ENCODE measurements around the gene DLX3. TPM values are rescaled to one million over a fixed set of nuclear protein-coding genes. Genes with fewer than 3 reads are reported as not detected.

The DLX3 gene
- polyA plus RNA-seq, 1 donor from 2014 or later: not detected

DNA sequence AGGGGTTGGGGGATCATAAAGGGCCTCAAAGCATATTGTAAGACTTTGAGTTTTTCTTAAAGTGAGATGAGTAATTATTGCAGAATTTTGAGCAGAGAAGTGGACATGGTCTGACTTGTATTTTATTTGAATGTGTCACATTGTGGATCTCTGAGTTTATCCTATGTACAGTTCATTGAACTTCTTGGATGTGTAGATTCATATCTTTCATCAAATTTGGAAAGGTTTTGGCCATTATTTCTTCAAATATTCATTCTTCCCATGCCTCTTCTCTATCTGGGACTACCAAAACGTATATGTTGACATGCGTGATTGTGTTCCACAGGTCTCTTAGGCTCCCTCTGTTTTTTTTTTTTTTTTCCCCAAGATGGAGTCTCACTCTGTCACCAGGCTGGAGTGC, 14.3 kb upstream of the DLX3 start:
- peaks cover 11% of the 10 kb centered on the region for H3K27me3 Mint-ChIP-seq
- no peak overlapping the region for H3K27ac Mint-ChIP-seq
- H3K4me3 Mint-ChIP-seq: no peak overlapping the region
- peaks cover 2% of the 10 kb centered on the region for H3K36me3 Mint-ChIP-seq
- peaks cover 10 to 22% (median 10%) of the 10 kb centered on the region in 3 donors for H3K9me3 Mint-ChIP-seq
- peaks cover 14 to 18% (median 17%) of the 10 kb centered on the region in 3 donors for H3K4me1 Mint-ChIP-seq

DNA sequence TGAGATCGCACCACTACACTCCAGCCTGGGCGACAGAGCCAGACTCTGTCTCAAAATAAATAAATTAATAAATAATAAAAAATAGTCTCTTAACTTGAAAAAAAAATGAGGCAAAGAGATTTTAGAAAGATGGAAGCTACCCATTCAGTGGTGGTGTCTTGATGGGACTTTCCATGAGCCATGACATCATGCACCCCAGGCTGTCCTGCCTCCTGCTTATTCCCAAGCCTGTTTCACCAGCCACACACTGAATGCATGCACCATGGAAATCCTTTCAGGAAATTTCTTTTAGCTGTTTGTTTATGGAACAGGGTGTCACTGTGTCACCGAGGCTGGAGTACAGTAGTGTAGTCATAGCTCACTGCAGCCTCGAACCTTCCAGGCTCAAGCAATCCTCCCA, 8.9 kb upstream of the DLX3 start:
- Mint-ChIP-seq H3K4me3 (no peak overlapping the region), H3K9me3 (peaks cover 2 to 5% (median 3%) of the 10 kb centered on the region in 3 donors), H3K27ac (no peak overlapping the region), H3K36me3 (peaks cover 2% of the 10 kb centered on the region), H3K4me1 (peaks cover 14 to 21% (median 18%) of the 10 kb centered on the region in 3 donors), H3K27me3 (peaks cover 15% of the 10 kb centered on the region)

DNA sequence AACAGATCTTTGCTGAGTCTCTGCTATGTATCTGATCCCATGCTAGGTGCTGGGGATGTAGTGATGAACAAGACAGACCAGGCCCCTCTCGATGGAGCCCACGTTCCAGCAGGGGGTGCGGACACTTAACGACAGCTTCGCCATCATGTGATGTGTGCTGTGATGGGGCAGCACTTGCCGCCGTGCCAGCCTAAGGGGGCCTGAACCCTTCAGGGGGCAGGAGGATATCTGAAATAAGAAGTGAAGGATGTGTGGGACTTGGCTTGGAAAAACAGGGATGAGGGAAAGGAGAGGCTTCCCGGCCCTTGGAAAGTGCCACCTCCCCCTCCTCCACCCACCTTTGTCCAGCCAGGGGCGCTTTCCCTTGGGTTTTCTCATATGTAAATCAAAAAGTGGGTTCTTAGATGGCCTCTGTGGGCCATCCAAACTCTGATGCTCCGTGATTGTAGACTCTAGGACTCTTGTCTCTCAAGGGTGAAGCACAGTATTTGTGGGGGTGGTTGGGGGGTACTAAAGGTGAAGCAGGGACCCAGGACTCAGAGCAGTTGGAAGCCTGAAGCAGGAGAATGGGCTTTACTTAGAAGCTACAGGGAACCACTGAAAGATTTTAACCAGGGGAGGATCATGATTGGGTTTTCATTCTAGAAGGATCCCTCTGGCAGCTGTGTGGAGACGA, 4.0 kb upstream of the DLX3 start:
- Mint-ChIP-seq H3K4me3 (peak overlapping the region in 1 of 4 donors; percentile 30), H3K27ac (no peak overlapping the region), H3K9me3 (no peaks in the 10 kb centered on the region), H3K36me3 (no peaks in the 10 kb centered on the region), H3K27me3 (peaks cover 46% of the 10 kb centered on the region), H3K4me1 (peaks cover 9 to 17% (median 17%) of the 10 kb centered on the region in 3 donors)

DNA sequence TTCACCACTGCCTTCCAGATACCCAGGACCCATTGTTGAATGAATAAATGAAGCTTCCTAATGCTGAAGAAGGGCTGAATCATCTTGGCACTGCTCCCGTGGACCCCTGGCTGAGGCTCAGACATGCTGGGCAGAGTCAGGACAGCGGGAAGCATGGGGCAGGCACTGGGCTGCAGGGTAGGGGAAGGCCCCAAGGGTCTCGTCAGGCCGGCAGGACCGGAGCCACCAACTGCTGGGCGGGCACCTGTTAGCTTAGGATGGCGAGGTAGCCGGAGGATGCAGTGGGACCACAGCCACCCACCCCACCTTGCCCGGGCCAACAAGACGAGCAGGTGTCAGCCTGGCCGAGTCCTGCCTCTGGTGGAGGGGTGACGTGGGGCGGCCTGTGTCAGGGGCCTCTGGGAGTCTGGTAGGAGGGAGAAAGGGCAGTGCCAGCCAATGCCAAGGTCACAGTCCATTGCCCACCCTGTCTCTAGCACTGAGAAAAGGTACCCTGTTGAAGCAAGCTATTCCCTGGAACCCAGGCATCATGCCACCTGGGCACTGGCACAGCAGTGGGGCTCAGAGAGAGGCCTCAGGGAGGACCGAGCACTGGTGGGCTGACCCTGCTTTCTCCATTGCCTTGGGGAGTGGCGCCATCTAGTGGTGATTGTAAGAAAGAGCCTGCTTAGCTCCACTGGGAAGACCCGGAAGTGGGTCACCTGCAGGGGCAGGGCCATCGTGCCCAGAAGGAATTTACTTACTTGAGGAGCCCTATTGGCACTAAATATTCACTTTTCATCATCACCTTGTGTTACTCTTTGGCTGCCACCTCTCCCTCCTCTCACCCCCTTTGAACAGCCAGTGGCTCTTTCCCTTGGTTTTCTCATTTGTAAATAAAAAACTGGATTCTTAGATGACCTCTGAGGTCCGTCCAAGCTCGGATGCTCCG, 3.0 kb upstream of the DLX3 start:
- peak overlapping the region in 2 of 4 donors; percentile 11 to 87 for H3K4me3 Mint-ChIP-seq
- H3K4me1 Mint-ChIP-seq: peaks cover 11 to 19% (median 18%) of the 10 kb centered on the region in 3 donors
- H3K27ac Mint-ChIP-seq: peak overlapping the region in 2 of 3 donors; percentile 18 to 45
- H3K9me3 Mint-ChIP-seq: no peaks in the 10 kb centered on the region
- no peaks in the 10 kb centered on the region for H3K36me3 Mint-ChIP-seq
- peaks cover 49% of the 10 kb centered on the region for H3K27me3 Mint-ChIP-seq

DNA sequence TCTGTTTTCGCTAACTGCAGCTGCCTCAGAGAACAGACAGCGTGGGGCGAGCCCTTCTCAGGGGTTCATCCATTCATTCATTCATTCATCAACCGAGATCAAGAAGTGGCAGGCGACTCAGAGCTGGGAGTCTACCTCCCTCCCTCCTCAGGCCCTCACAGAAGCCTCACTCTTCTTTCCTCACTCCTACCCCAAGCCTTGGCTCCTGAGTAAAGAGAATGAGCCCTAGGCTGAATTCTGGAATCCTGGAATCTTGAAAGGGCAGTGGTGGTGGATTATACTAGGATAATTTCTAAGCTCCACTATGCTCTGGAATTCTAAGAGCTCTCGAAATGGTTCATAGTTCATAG, 2.3 kb upstream of the DLX3 start:
- Mint-ChIP-seq H3K36me3 (no peaks in the 10 kb centered on the region), H3K9me3 (no peaks in the 10 kb centered on the region), H3K27me3 (peaks cover 54% of the 10 kb centered on the region), H3K27ac (peak overlapping the region in 1 of 3 donors; percentile 45), H3K4me1 (peaks cover 13 to 22% (median 19%) of the 10 kb centered on the region in 3 donors), H3K4me3 (peak overlapping the region in 1 of 4 donors; percentile 87)

DNA sequence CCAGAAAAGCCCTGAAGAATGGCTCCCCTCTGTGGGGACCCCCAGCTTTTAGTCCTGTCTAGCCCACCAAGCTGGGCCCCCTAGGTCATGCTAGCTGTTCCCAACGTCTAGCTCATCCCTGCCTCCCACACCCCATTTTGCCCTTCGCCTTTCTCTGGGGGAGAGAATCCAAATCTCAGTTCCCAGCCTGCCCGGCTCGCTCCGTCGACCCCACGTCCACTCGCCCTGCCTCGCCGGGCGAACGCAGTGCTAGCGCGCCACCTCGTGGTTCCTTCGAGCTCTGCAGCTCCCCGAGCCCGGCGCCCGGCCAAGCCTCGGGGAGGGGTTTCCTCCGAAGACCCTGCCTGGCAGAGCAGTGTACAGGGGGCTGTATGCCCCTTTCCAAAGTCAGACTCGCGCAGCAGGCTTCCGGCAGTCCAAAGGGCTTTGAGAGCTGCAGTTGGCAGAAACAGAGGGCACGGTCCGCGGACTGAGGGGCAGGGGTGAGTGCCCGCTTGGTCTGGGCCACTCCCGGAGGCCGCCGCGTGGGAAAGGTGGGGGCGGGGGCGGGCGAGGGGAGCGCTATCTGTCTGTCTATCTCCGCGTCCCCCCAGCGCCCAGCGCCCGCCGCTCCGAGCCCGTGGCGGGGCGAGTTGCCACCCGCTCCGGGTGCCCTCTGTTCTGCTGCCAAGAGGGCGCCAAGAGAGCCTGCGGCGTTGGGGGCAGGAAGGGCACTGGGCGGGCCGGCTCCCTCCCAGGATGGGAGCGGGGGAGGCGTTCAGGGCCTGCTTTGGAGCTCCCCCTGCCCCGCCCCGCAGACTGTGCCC, 1.7 kb upstream of the DLX3 start:
- H3K27me3 Mint-ChIP-seq: peaks cover 55% of the 10 kb centered on the region
- H3K4me3 Mint-ChIP-seq: peak overlapping the region in 3 of 4 donors; percentile 48 to 87 (median 75)
- peaks cover 13 to 22% (median 19%) of the 10 kb centered on the region in 3 donors for H3K4me1 Mint-ChIP-seq
- H3K27ac Mint-ChIP-seq: peak overlapping the region in 1 of 3 donors; percentile 82
- no peaks in the 10 kb centered on the region for H3K9me3 Mint-ChIP-seq
- no peaks in the 10 kb centered on the region for H3K36me3 Mint-ChIP-seq

DNA sequence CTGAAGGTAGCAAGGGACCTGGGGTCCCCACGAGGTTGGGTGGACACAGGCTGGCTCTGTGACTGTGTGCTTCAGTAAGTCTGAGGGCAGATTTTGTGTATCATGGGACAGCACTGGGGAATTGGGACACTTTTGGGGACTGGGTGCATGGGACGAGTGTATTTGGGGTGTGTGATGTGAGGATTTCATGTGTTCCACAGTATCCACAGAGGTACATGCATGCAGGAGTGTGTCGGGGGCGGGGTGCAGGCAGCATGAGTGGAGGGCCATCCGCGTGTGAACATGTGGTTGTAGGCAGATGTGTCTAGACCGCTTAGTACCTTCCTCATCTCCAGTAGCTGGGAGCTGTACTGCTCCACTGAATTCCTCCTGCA, 1.1 kb upstream of the DLX3 start:
- peak overlapping the region in 1 of 4 donors; percentile 41 for H3K4me3 Mint-ChIP-seq
- no peaks in the 10 kb centered on the region for H3K36me3 Mint-ChIP-seq
- H3K4me1 Mint-ChIP-seq: peaks cover 13 to 22% (median 19%) of the 10 kb centered on the region in 3 donors
- peak overlapping the region in 1 of 3 donors; percentile 82 for H3K27ac Mint-ChIP-seq
- H3K9me3 Mint-ChIP-seq: no peaks in the 10 kb centered on the region
- peaks cover 55% of the 10 kb centered on the region for H3K27me3 Mint-ChIP-seq

DNA sequence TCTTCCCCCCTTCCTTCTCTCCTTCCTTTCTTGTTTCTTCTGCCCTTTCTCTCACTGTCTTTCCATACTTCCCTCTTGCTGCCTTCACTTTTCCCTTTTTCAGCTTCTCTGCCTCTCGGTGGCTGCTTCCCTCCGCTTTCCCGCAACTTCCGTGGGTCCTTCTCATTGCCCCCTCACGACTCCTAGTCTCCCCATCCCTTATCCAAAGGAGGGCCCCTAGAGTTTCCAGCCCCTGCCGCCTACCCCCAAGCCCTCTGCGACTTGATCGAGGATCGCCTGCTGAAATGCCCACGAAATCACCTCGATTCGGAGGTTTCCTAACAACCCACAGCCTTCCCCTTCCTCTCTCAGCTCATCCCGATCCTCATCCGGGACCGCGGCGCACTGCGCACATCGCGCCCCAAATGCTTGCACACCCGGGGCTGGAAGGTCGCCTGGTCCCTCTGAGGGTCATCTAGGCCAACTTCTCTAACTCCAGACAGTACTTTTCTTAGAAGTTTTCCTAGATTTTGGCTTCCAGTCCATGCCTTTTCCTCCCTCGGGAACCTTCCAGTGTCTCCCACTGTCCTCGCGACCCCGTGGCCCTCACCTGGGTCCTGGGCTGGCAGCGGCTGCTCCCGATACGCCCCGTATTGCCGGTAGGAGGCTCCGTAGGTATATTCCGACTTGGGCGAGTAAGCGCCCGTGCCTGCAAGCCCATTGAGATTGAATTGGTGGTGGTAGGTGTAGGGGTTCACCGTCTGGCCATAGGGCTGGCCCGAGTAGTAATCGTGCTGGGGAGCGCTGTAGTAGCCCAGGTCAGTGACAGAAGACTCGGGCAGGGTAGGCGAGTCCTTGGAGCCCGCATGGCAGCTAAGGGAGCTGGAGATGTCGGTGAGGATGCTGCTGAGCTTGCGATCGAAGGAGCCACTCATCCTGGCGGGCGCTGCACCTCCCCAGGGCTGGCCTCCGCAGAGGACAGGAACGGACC, 654 bp downstream of the DLX3 start:
- Mint-ChIP-seq H3K9me3 (no peaks in the 10 kb centered on the region), H3K4me3 (peak overlapping the region; percentile 71 to 89 (median 85)), H3K36me3 (no peaks in the 10 kb centered on the region), H3K4me1 (peaks cover 13 to 23% (median 22%) of the 10 kb centered on the region in 3 donors), H3K27me3 (peaks cover 59% of the 10 kb centered on the region), H3K27ac (peak overlapping the region in 2 of 3 donors; percentile 40 to 46)

DNA sequence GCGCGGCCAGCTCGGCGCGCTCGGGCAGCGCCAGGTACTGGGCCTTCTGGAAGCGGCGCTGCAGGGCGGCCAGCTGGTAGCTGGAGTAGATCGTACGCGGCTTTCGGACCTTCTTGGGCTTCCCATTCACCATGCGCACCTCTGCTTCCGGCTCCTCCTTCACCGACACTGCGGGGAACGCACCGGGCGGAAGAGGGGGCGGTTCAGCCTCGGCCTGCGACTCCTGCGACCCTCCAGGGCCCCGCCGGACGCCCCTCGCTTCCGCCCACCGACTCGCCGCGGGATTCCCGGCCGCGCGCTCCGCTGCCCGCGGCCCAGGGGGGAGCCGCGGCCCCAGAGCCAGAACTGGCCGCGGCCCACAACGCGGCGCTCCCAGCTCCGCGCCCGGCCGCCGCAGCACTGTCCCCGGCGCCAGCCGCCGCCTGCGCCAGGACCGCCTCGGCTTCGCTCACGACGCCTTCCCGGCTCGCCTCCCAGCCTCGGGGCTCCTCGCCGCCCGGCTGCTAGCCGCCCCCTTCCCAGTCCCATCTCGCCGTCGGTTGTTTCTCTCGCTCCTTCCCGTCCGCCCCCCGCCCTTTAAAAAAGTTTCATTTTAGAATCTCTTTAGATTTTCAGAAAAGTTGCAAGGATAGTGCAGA, 1.5 kb downstream of the DLX3 start:
- Mint-ChIP-seq H3K27ac (peak overlapping the region in 1 of 3 donors; percentile 40), H3K4me3 (peak overlapping the region; percentile 71 to 89 (median 80)), H3K27me3 (peaks cover 63% of the 10 kb centered on the region), H3K9me3 (no peaks in the 10 kb centered on the region), H3K36me3 (no peaks in the 10 kb centered on the region), H3K4me1 (peaks cover 9 to 23% (median 21%) of the 10 kb centered on the region in 3 donors)

DNA sequence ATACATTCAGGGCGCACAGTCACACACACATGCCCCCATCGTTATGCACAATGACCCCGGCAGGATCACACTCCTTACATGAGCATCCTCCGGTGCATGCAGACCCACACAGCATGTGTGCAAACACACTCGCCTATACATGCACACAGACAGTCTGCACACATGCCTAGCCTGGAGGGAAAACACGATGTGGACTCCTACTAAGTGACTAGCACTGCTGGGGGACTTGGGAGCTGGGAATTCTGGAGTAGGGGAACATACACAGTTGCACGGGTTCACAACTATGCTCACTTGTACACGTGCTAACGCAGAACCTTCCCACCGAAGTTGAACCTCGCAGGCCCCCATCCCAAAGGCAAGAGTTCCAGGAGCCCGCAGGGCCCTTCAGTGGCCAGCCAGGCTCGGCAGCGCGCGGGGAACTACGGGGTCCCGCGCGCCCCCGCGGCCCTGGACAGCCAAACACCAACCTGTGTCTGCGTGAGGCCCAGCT, 2.0 kb downstream of the DLX3 start:
- Mint-ChIP-seq H3K9me3 (no peaks in the 10 kb centered on the region), H3K36me3 (no peaks in the 10 kb centered on the region), H3K27ac (no peak overlapping the region), H3K4me1 (peaks cover 9 to 23% (median 18%) of the 10 kb centered on the region in 3 donors), H3K4me3 (peak overlapping the region; percentile 58 to 80 (median 71)), H3K27me3 (peaks cover 69% of the 10 kb centered on the region)

DNA sequence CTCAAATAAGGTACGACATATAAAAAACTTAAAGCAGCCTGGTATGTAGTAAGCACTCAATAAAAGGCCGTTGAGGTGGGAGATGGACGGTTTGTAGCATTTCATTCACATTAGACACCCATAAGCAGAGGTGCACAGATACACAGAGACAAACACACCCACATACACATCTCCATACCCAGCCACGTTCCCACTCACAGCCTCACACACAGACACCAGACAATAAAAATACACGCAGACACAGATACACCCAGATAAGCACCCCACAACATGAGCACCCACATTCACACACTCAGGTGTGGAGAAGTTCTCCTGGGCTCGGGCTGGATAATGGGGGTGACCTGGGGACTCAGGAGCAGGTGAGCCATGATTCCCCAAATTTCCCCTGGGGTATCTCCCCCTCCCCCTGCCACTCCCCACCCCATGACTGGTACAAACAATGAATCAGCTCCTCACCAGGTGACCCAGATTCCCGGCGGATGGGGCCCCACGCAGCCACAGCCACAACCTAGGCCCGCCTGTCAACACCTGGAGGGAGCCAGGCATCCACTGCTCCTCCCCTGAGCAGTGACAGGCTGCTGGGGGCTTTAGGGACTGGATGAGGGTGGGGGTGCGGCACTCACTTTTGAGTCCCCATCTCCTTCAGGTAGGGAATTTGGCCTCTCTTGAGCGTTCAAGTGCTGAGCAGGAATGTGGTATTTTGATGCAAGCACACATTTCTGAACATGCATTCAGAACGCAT, 2.7 kb downstream of the DLX3 start:
- Mint-ChIP-seq H3K4me1 (peaks cover 9 to 23% (median 18%) of the 10 kb centered on the region in 3 donors), H3K27ac (no peak overlapping the region), H3K27me3 (peaks cover 72% of the 10 kb centered on the region), H3K9me3 (no peaks in the 10 kb centered on the region), H3K36me3 (no peaks in the 10 kb centered on the region), H3K4me3 (peak overlapping the region in 3 of 4 donors; percentile 58 to 81 (median 65))

DNA sequence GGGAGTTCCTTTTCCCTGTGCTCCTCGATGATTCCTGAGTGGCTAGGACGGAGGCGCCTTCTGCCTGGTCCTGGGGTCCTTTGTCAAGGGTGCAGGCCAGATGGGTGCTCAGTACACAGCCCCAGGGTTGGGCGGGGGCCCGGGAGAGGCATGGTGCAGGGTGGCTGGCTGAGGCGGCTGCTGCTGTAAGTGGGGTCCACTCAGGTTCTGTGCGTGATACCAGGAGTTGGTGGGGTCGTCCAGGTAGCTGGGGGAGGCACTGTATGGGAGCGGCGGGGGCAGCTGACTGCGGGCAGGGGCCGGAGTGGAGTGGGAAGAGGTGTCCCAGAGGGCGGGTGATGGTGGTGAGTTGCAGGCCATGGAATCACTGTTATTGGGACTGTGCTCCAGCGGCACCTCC, 3.6 kb downstream of the DLX3 start:
- peaks cover 9 to 23% (median 16%) of the 10 kb centered on the region in 3 donors for H3K4me1 Mint-ChIP-seq
- no peaks in the 10 kb centered on the region for H3K9me3 Mint-ChIP-seq
- no peaks in the 10 kb centered on the region for H3K36me3 Mint-ChIP-seq
- H3K4me3 Mint-ChIP-seq: no peak overlapping the region
- peaks cover 76% of the 10 kb centered on the region for H3K27me3 Mint-ChIP-seq
- no peak overlapping the region for H3K27ac Mint-ChIP-seq

DNA sequence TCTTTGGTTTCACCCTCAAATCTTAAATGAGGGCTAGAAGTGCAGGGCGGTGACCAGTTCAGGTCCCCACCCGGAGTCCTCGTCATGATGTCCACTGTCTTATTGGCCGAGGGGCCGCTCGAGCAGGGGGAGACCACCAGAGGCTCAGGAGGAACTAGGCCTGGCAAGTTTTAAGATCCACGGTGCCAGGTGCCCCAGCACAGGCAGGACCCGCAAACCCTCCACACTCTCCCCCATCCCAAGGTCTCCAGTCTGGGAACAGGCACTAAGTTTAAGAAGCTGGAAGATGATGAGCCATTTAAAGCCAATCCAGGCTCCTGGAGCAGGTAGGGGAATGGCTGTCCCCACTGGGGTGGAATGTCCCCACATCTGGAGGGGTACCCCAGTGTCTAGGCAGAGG, 4.1 kb downstream of the DLX3 start:
- no peaks in the 10 kb centered on the region for H3K36me3 Mint-ChIP-seq
- H3K27me3 Mint-ChIP-seq: peaks cover 72% of the 10 kb centered on the region
- peaks cover 9 to 23% (median 15%) of the 10 kb centered on the region in 3 donors for H3K4me1 Mint-ChIP-seq
- no peaks in the 10 kb centered on the region for H3K9me3 Mint-ChIP-seq
- H3K27ac Mint-ChIP-seq: no peak overlapping the region
- H3K4me3 Mint-ChIP-seq: peak overlapping the region in 1 of 4 donors; percentile 38

Data from IgD-negative memory B cell (primary cell).